ENCODE measurements around the gene VEZT.

- TF ChIP-seq SIN3A (IDR thresholded peaks at IDR 0.05; ENCODE audit: borderline replicate concordance, low read depth, low read length) (no peak), TAF1 (IDR thresholded peaks at IDR 0.05; ENCODE audit: borderline replicate concordance, low read depth, low read length) (no peak), POLR2AphosphoS5 (IDR thresholded peaks at IDR 0.05; ENCODE audit: low read depth, low read length) (no peak), NFIC (IDR thresholded peaks at IDR 0.05; ENCODE audit: borderline replicate concordance) (no peak), RAD21 (IDR thresholded peaks at IDR 0.05; ENCODE audit: low read length) (no peak), EP300 (IDR thresholded peaks at IDR 0.05; ENCODE audit: borderline replicate concordance in 1 of 2, low read depth in 1 of 2, low read length in 1 of 2) (no peak), JUND (IDR thresholded peaks at IDR 0.05) (no peak), FOSL2 (IDR thresholded peaks at IDR 0.05; ENCODE audit: borderline replicate concordance, low read depth) (no peak)
- TF ChIP-seq, protein P1, sequence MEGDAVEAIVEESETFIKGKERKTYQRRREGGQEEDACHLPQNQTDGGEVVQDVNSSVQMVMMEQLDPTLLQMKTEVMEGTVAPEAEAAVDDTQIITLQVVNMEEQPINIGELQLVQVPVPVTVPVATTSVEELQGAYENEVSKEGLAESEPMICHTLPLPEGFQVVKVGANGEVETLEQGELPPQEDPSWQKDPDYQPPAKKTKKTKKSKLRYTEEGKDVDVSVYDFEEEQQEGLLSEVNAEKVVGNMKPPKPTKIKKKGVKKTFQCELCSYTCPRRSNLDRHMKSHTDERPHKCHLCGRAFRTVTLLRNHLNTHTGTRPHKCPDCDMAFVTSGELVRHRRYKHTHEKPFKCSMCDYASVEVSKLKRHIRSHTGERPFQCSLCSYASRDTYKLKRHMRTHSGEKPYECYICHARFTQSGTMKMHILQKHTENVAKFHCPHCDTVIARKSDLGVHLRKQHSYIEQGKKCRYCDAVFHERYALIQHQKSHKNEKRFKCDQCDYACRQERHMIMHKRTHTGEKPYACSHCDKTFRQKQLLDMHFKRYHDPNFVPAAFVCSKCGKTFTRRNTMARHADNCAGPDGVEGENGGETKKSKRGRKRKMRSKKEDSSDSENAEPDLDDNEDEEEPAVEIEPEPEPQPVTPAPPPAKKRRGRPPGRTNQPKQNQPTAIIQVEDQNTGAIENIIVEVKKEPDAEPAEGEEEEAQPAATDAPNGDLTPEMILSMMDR (IDR thresholded peaks at IDR 0.05), result no peak
- TF ChIP-seq, protein P2, sequence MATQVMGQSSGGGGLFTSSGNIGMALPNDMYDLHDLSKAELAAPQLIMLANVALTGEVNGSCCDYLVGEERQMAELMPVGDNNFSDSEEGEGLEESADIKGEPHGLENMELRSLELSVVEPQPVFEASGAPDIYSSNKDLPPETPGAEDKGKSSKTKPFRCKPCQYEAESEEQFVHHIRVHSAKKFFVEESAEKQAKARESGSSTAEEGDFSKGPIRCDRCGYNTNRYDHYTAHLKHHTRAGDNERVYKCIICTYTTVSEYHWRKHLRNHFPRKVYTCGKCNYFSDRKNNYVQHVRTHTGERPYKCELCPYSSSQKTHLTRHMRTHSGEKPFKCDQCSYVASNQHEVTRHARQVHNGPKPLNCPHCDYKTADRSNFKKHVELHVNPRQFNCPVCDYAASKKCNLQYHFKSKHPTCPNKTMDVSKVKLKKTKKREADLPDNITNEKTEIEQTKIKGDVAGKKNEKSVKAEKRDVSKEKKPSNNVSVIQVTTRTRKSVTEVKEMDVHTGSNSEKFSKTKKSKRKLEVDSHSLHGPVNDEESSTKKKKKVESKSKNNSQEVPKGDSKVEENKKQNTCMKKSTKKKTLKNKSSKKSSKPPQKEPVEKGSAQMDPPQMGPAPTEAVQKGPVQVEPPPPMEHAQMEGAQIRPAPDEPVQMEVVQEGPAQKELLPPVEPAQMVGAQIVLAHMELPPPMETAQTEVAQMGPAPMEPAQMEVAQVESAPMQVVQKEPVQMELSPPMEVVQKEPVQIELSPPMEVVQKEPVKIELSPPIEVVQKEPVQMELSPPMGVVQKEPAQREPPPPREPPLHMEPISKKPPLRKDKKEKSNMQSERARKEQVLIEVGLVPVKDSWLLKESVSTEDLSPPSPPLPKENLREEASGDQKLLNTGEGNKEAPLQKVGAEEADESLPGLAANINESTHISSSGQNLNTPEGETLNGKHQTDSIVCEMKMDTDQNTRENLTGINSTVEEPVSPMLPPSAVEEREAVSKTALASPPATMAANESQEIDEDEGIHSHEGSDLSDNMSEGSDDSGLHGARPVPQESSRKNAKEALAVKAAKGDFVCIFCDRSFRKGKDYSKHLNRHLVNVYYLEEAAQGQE (IDR thresholded peaks at IDR 0.05; ENCODE audit: low read depth, low read length), result no peak
Observed at GRCh38 chr12:95228617-95229016, 11.0 kb downstream of the VEZT start.
